ENCODE data around the gene NFE2L1. TPM values are rescaled to one million over a fixed set of nuclear protein-coding genes. Genes with fewer than 3 reads are reported as not detected.

The NFE2L1 gene
- polyA plus RNA-seq, 2 of the 4 experiments (the other 2 are of a cell fraction) = 108 to 283 TPM

- WGBS (ENCODE audit: missing lambda C conversion rate) = 85% methylated on average over 7 of the region's 7 CpGs
- no peak for ATAC-seq
These were observed 12.1 kb downstream of the NFE2L1 start for GRCh38 chr17:48060249-48060648.

DNA sequence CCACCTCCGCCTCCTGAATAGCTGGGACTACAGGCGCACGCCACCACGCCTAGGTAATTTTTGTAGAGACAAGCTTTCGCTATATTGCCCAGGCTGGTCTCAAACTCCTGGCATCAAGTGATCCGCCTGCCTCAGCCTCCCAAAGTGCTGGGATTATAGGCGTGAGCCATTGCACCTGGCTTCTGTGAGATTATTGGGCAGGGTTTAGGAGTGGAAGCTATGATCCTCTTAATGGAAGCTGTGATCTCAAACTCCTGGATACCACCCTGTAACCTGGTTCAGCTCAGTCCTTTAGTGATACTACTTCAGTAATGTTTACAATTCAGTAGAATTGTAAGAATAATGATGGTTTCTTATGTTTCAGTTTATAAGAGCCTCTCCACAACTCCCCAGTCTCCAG lies 14.1 kb downstream of the NFE2L1 start:
- no peak for TF ChIP-seq RFX5 (IDR thresholded peaks at IDR 0.05)
- no peak for TF ChIP-seq CBX2 (IDR thresholded peaks at IDR 0.05; ENCODE audit: borderline replicate concordance, low read depth)
- TF ChIP-seq REST (IDR thresholded peaks at IDR 0.05) = no peak
- TF ChIP-seq, protein P1, sequence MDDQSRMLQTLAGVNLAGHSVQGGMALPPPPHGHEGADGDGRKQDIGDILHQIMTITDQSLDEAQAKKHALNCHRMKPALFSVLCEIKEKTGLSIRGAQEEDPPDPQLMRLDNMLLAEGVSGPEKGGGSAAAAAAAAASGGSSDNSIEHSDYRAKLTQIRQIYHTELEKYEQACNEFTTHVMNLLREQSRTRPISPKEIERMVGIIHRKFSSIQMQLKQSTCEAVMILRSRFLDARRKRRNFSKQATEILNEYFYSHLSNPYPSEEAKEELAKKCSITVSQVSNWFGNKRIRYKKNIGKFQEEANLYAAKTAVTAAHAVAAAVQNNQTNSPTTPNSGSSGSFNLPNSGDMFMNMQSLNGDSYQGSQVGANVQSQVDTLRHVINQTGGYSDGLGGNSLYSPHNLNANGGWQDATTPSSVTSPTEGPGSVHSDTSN (IDR thresholded peaks at IDR 0.05) = no peak
- no peak overlapping the region for H3K4me2 ChIP-seq
- H3K9me3 ChIP-seq = no peaks in the 10 kb centered on the region
- CTCF ChIA-PET = interaction anchor here (1.8 to 46.6 kb wide), 3 partner anchors 7 to 35 kb away, joined by 4 to 1398 read pairs (median 1398); partner anchors contain the start of genes COPZ2 and NFE2L1
- FAIRE-seq (no peak), DNase-seq (ENCODE audit: low read depth in 1 of 2, low spot score in 1 of 2) (no peak), ATAC-seq (no peak)
- no peaks in the 10 kb centered on the region for H3K4me1 ChIP-seq
- H3K4me3 ChIP-seq = no peak overlapping the region
- 95% methylated on average over 7 of the region's 7 CpGs for WGBS (ENCODE audit: missing lambda C conversion rate)
- H3K27ac ChIP-seq = no peak overlapping the region
- POLR2A ChIA-PET = interaction anchor here (0.9 to 5.4 kb wide), 3 partner anchors 14 to 38 kb away, joined by 3 to 57 read pairs (median 4); partner anchors contain the start of gene NFE2L1

More at GRCh38 chr17:48060249-48060648, 12.1 kb downstream of the NFE2L1 start:
- no peak for TF ChIP-seq JUNB (IDR thresholded peaks at IDR 0.05)
- no peak for TF ChIP-seq ZC3H11A (IDR thresholded peaks at IDR 0.05)
- FAIRE-seq = no peak
- ChIA-PET CTCF (interaction anchor here (0.6 to 46.6 kb wide), 3 partner anchors 9 to 443 kb away, joined by 3 to 1398 read pairs (median 1398); partner anchors contain the start of genes COPZ2 and NFE2L1), POLR2A (interaction anchor here (5.4 kb wide), 1 partner anchor 12 kb away, joined by 57 read pairs; the partner anchor contains the start of gene NFE2L1)
- H3K4me3 ChIP-seq = no peak overlapping the region
- no peak for DNase-seq (ENCODE audit: low read depth in 1 of 2, low spot score in 1 of 2)
- H3K27ac ChIP-seq = no peak overlapping the region
- no peak overlapping the region for H3K4me2 ChIP-seq
- H3K4me1 ChIP-seq = peaks cover 15% of the 10 kb centered on the region
- no peaks in the 10 kb centered on the region for H3K9me3 ChIP-seq

GRCh38 chr17:48064638-48065037 lies 16.5 kb downstream of the NFE2L1 start:
- ChIA-PET POLR2A (interaction anchor here (1.0 to 3.8 kb wide), 3 partner anchors 9 to 16 kb away, joined by 3 to 34 read pairs (median 3); partner anchors contain the start of gene NFE2L1), CTCF (interaction anchor here (0.6 to 46.6 kb wide), 5 partner anchors 5 to 886 kb away, joined by 3 to 1398 read pairs (median 4); partner anchors contain the start of genes COPZ2 and NFE2L1)
- no peaks in the 10 kb centered on the region for H3K4me1 ChIP-seq
- DNase-seq (ENCODE audit: low read depth in 1 of 2, low spot score in 1 of 2) (no peak), FAIRE-seq (no peak), ATAC-seq (no peak)
- no peak overlapping the region for H3K4me3 ChIP-seq
- no peak overlapping the region for H3K27ac ChIP-seq
- WGBS (ENCODE audit: missing lambda C conversion rate) = 86% methylated on average over 3 of the region's 3 CpGs
- H3K4me2 ChIP-seq = no peak overlapping the region
- TF ChIP-seq, protein P2, sequence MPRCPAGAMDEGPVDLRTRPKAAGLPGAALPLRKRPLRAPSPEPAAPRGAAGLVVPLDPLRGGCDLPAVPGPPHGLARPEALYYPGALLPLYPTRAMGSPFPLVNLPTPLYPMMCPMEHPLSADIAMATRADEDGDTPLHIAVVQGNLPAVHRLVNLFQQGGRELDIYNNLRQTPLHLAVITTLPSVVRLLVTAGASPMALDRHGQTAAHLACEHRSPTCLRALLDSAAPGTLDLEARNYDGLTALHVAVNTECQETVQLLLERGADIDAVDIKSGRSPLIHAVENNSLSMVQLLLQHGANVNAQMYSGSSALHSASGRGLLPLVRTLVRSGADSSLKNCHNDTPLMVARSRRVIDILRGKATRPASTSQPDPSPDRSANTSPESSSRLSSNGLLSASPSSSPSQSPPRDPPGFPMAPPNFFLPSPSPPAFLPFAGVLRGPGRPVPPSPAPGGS (IDR thresholded peaks at IDR 0.05) = no peak
- no peak for TF ChIP-seq HES2 (IDR thresholded peaks at IDR 0.05)
- TF ChIP-seq JUNB (IDR thresholded peaks at IDR 0.05) = no peak
- TF ChIP-seq MYC (IDR thresholded peaks at IDR 0.05; ENCODE audit: borderline replicate concordance, low read length) = no peak
- no peak for TF ChIP-seq NFE2L2 (conservative IDR thresholded peaks at IDR 0.05; ENCODE audit: low read length)
- no peak for TF ChIP-seq MAFK (IDR thresholded peaks at IDR 0.05; ENCODE audit: partially characterized antibody)
- TF ChIP-seq HDAC2 (IDR thresholded peaks at IDR 0.05) = no peak
- no peak for TF ChIP-seq CHD2 (IDR thresholded peaks at IDR 0.05; ENCODE audit: low read length, partially characterized antibody)
- no peak for TF ChIP-seq CBX8 (IDR thresholded peaks at IDR 0.05)
- TF ChIP-seq RCOR1 (IDR thresholded peaks at IDR 0.05; ENCODE audit: low read depth, low read length) = no peak
- no peak for TF ChIP-seq NPAS2 (CRISPR knock-in tag; IDR thresholded peaks at IDR 0.05; ENCODE audit: borderline replicate concordance)
- no peak for TF ChIP-seq ZNF302 (CRISPR knock-in tag; IDR thresholded peaks at IDR 0.05)
- no peak for TF ChIP-seq E2F6 (IDR thresholded peaks at IDR 0.05; ENCODE audit: borderline replicate concordance, low read depth)
- TF ChIP-seq, protein P3, sequence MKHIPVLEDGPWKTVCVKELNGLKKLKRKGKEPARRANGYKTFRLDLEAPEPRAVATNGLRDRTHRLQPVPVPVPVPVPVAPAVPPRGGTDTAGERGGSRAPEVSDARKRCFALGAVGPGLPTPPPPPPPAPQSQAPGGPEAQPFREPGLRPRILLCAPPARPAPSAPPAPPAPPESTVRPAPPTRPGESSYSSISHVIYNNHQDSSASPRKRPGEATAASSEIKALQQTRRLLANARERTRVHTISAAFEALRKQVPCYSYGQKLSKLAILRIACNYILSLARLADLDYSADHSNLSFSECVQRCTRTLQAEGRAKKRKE (CRISPR knock-in tag; IDR thresholded peaks at IDR 0.05; ENCODE audit: low read depth) = no peak
- H3K9me3 ChIP-seq = no peaks in the 10 kb centered on the region

Data from A549 (cell line).